HUES6 (cell line): ENCODE measurements around the gene OCA2.

Experiments
- H3K27ac ChIP-seq: 2 replicates; pipeline ENCODE4 v1.7.0; 2013; ENCODE audit warnings: low read depth, mild to moderate bottlenecking, low read length, inconsistent platforms
- H3K27me3 ChIP-seq: 2 replicates; pipeline ENCODE4 v1.6.1; 2013; ENCODE audit warnings: low read length; ENCODE audit not compliant: control insufficient read depth, insufficient read depth
- H3K36me3 ChIP-seq: 2 replicates; pipeline ENCODE4 v1.6.1; 2013; ENCODE audit warnings: low read length; ENCODE audit not compliant: control insufficient read depth, insufficient read depth
- H3K4me1 ChIP-seq: 2 replicates; pipeline ENCODE4 v1.6.1; 2013; ENCODE audit warnings: low read length; ENCODE audit not compliant: control insufficient read depth, insufficient read depth
- H3K4me3 ChIP-seq: 2 replicates; pipeline ENCODE4 v1.5.1; 2013; ENCODE audit warnings: low read depth, low read length
- H3K9ac ChIP-seq: one replicate; pipeline ENCODE4 v1.6.1; 2013; ENCODE audit warnings: mild to moderate bottlenecking, low read length
- H3K9me3 ChIP-seq: 2 replicates; pipeline ENCODE4 v1.6.1; 2013; ENCODE audit warnings: low read depth, low read length; ENCODE audit not compliant: control insufficient read depth, insufficient read depth

Gene OCA2

GRCh38 chr15:27835233-27835939, 263.7 kb downstream of the OCA2 start:
- no peaks in the 10 kb centered on the region for H3K4me1 ChIP-seq
- no peak overlapping the region for H3K27ac ChIP-seq
- H3K9me3 ChIP-seq: no peaks in the 10 kb centered on the region
- no peak overlapping the region for H3K9ac ChIP-seq
- no peaks in the 10 kb centered on the region for H3K36me3 ChIP-seq
- no peaks in the 10 kb centered on the region for H3K27me3 ChIP-seq
- no peak overlapping the region for H3K4me3 ChIP-seq

GRCh38 chr15:27834684-27835083, 264.4 kb downstream of the OCA2 start:
- Histone ChIP-seq H3K27me3 (no peaks in the 10 kb centered on the region), H3K4me3 (no peak overlapping the region), H3K9ac (no peak overlapping the region), H3K9me3 (no peaks in the 10 kb centered on the region), H3K4me1 (no peaks in the 10 kb centered on the region), H3K27ac (no peak overlapping the region), H3K36me3 (no peaks in the 10 kb centered on the region)

GRCh38 chr15:27833974-27834373, 265.1 kb downstream of the OCA2 start:
- H3K4me3 ChIP-seq: no peak overlapping the region
- no peak overlapping the region for H3K9ac ChIP-seq
- H3K9me3 ChIP-seq: no peaks in the 10 kb centered on the region
- H3K36me3 ChIP-seq: no peaks in the 10 kb centered on the region
- no peak overlapping the region for H3K27ac ChIP-seq
- no peaks in the 10 kb centered on the region for H3K4me1 ChIP-seq
- no peaks in the 10 kb centered on the region for H3K27me3 ChIP-seq

- Histone ChIP-seq H3K4me3 (no peak overlapping the region), H3K27ac (no peak overlapping the region), H3K9me3 (no peaks in the 10 kb centered on the region), H3K27me3 (no peaks in the 10 kb centered on the region), H3K4me1 (no peaks in the 10 kb centered on the region), H3K9ac (no peak overlapping the region), H3K36me3 (no peaks in the 10 kb centered on the region)
Measured at GRCh38 chr15:27833178-27833577, 265.9 kb downstream of the OCA2 start.

DNA sequence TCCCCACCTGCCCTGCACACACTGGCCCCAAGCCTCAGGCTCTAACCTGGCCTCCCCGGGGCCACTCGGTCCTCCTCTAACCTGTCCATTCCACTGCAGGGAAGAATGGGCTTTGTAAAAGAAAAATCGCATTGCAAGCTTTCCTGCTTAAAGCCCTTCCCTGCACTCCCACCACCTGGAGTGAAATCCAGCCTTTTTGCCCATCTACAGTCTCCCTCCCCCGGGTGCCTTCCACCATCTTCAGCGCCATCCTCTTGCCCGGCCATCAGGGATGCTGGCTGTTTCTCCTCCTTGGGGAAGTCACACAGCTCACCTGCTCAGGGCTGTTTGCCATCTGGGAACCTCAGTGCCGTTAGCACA, 266.9 kb downstream of the OCA2 start:
- Histone ChIP-seq H3K27me3 (no peaks in the 10 kb centered on the region), H3K9ac (no peak overlapping the region), H3K4me1 (no peaks in the 10 kb centered on the region), H3K27ac (no peak overlapping the region), H3K36me3 (no peaks in the 10 kb centered on the region), H3K9me3 (no peaks in the 10 kb centered on the region), H3K4me3 (no peak overlapping the region)

GRCh38 chr15:27831384-27832236, 267.5 kb downstream of the OCA2 start:
- H3K4me3 ChIP-seq: no peak overlapping the region
- H3K27ac ChIP-seq: no peak overlapping the region
- no peaks in the 10 kb centered on the region for H3K4me1 ChIP-seq
- H3K9ac ChIP-seq: no peak overlapping the region
- H3K27me3 ChIP-seq: no peaks in the 10 kb centered on the region
- no peaks in the 10 kb centered on the region for H3K9me3 ChIP-seq
- no peaks in the 10 kb centered on the region for H3K36me3 ChIP-seq

DNA sequence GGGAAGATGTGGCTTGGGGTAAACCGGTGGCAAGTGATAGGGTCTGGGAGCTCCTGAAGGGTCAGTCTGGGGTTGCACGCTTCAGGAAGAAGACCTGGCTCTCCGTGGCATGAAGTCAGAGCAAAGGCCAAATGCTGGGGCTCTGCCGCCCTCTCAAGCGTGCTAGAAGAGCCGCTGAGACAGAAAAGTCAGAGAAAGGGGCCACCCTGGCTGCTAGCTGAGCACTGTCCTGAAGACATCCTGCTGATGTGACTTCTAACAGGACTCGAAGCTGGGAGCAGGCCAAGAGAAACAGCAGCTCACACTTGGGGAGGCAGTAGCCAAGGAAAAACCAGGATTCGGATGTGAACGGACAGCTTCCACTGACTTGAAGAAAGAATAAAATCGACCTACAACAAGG, 270.4 kb downstream of the OCA2 start:
- Histone ChIP-seq H3K9me3 (no peaks in the 10 kb centered on the region), H3K27me3 (no peaks in the 10 kb centered on the region), H3K27ac (no peak overlapping the region), H3K9ac (no peak overlapping the region), H3K4me3 (no peak overlapping the region), H3K4me1 (peaks cover 2% of the 10 kb centered on the region; the same call in 1 of the 2 replicates), H3K36me3 (no peaks in the 10 kb centered on the region)

- Histone ChIP-seq H3K27me3 (no peaks in the 10 kb centered on the region), H3K27ac (no peak overlapping the region), H3K36me3 (no peaks in the 10 kb centered on the region), H3K9me3 (no peaks in the 10 kb centered on the region), H3K4me3 (no peak overlapping the region), H3K4me1 (peaks cover 2% of the 10 kb centered on the region; the same call in 1 of the 2 replicates), H3K9ac (no peak overlapping the region)
Measured at GRCh38 chr15:27826902-27827714, 272.0 kb downstream of the OCA2 start.

- H3K9ac ChIP-seq: no peak overlapping the region
- peaks cover 2% of the 10 kb centered on the region; the same call in 1 of the 2 replicates for H3K4me1 ChIP-seq
- no peaks in the 10 kb centered on the region for H3K36me3 ChIP-seq
- no peak overlapping the region for H3K27ac ChIP-seq
- no peaks in the 10 kb centered on the region for H3K27me3 ChIP-seq
- no peak overlapping the region for H3K4me3 ChIP-seq
- no peaks in the 10 kb centered on the region for H3K9me3 ChIP-seq
Measured at GRCh38 chr15:27826411-27826810, 272.7 kb downstream of the OCA2 start.

DNA sequence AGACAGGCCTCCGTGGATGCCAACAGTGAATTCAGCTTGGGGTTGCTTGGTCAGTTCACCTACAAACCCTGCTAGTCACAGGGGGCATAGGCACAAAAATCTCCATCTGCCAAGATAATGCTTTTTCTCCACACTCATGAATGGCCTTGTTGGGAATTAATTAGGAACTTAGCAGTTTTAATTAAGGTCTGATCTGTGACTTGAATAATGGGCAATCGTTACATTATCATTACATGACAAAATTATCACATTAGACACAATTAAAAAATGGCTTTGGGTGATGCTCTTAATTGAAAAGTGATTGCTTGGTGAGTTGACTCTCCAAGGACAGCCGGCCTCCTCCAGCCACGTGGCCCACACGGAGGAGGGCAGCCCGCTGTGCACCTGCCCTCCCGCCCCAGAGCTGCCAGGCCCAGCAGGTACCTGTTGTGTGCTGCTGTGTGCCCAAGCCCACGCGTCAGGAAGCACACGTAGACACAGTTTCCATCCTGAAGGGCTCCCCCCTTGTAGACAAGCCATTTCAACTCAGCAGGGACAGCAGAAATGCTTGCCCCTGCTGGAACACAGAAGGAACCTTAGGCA, 274.2 kb downstream of the OCA2 start:
- no peaks in the 10 kb centered on the region for H3K36me3 ChIP-seq
- no peaks in the 10 kb centered on the region for H3K27me3 ChIP-seq
- H3K4me3 ChIP-seq: no peak overlapping the region
- no peak overlapping the region for H3K27ac ChIP-seq
- H3K4me1 ChIP-seq: peaks cover 2% of the 10 kb centered on the region; the same call in 1 of the 2 replicates
- H3K9me3 ChIP-seq: no peaks in the 10 kb centered on the region
- no peak overlapping the region for H3K9ac ChIP-seq
